ENCODE data around the gene RASSF7.

The RASSF7 gene

GRCh38 chr11:558503-558902 lies 2.3 kb upstream of the RASSF7 start:
- no peak for TF ChIP-seq CTCF (IDR thresholded peaks at IDR 0.05)
- no peak overlapping the region for H3K4me3 ChIP-seq
- H3K27ac ChIP-seq, result no peak overlapping the region
- DNase-seq (ENCODE audit: low spot score), result no peak

GRCh38 chr11:559020-559620 lies 1.6 kb upstream of the RASSF7 start:
- no peak for DNase-seq (ENCODE audit: low spot score)
- no peak overlapping the region for H3K4me3 ChIP-seq
- TF ChIP-seq CTCF (IDR thresholded peaks at IDR 0.05), result no peak
- no peak overlapping the region for H3K27ac ChIP-seq

- DNase-seq (ENCODE audit: low spot score), result no peak
- TF ChIP-seq CTCF (IDR thresholded peaks at IDR 0.05), result no peak
- Histone ChIP-seq H3K4me3 (peak overlapping the region; percentile 83), H3K27ac (no peak overlapping the region)
Observed at GRCh38 chr11:559712-560304, 962 bp upstream of the RASSF7 start.

- Histone ChIP-seq H3K4me3 (peak overlapping the region; percentile 83), H3K27ac (peak overlapping the region in 1 of 2 donors; percentile 9)
- TF ChIP-seq CTCF (IDR thresholded peaks at IDR 0.05), result no peak
- no peak for DNase-seq (ENCODE audit: low spot score)
Observed at GRCh38 chr11:561148-562003, 606 bp downstream of the RASSF7 start.

GRCh38 chr11:562046-562645 lies 1.4 kb downstream of the RASSF7 start:
- Histone ChIP-seq H3K4me3 (no peak overlapping the region), H3K27ac (no peak overlapping the region)
- no peak for DNase-seq (ENCODE audit: low spot score)
- no peak for TF ChIP-seq CTCF (IDR thresholded peaks at IDR 0.05)

GRCh38 chr11:563066-563811 lies 2.5 kb downstream of the RASSF7 start:
- TF ChIP-seq CTCF (IDR thresholded peaks at IDR 0.05), result no peak
- DNase-seq (ENCODE audit: low spot score), result no peak
- H3K4me3 ChIP-seq, result no peak overlapping the region
- H3K27ac ChIP-seq, result no peak overlapping the region
